ENCODE results near the gene ICOS. TPM values are rescaled to one million over a fixed set of nuclear protein-coding genes. Genes with fewer than 3 reads are reported as not detected.

Gene ICOS
- total and polyA plus RNA-seq, 9 of the 15 experiments (the other 6 are each of a cell fraction or from before 2014, with no cell fraction given): not detected

DNA sequence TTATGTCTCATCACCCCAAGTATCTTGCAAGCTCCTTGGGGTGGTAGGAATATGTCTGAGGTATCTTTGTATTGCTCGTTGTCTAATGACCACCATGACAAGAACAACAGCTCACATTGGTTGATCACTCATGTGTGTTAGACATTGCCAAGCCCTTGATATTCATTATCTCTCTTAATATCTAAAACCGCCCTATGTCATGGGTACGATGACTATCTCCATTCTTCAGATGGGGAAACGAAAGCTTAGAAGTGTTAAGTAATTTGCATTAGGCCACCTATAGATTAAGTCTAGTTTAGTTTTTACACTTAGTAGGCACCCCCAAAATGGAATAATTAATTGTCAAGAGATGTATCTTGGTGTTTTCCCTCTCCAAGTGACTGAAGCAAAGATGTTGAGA lies 57.0 kb downstream of the ICOS start:
- POLR2A ChIA-PET: no interaction called here
- DNase-seq (ENCODE audit: extremely low read depth in 1 of 4, low spot score in 3 of 4) (no peak), ATAC-seq (no peak), FAIRE-seq (no peak)
- Histone ChIP-seq H3K27ac (ENCODE audit: extremely low read depth, low read depth, low read length) (no peak overlapping the region), H3K4me1 (replicated peaks in 1 of 2; ENCODE audit: control insufficient read depth in 2 of 2, insufficient read depth in 2 of 2, low read length in 2 of 2) (no peaks in the 10 kb centered on the region), H4K20me1 (replicated peaks; ENCODE audit: control insufficient read depth, insufficient read depth, low read length) (no peaks in the 10 kb centered on the region; the same call in 1 of the 2 replicates), H3K27me3 (ENCODE audit: control insufficient read depth in 2 of 2, insufficient read depth in 2 of 2, low read length in 2 of 2) (no peaks in the 10 kb centered on the region), H3K9me3 (replicated peaks; ENCODE audit: control insufficient read depth, insufficient read depth, low read depth, low read length) (no peaks in the 10 kb centered on the region), H3K9me1 (ENCODE audit: control insufficient read depth, insufficient read depth, low read length) (no peaks in the 10 kb centered on the region), H3K36me3 (ENCODE audit: control insufficient read depth, insufficient read depth, low read length) (no peaks in the 10 kb centered on the region), H3K9ac (ENCODE audit: insufficient read depth in 1 of 2, low read depth in 2 of 2, low read length in 2 of 2) (no peak overlapping the region), H3K4me2 (ENCODE audit: insufficient read depth, low read length) (no peak overlapping the region), H3K79me2 (ENCODE audit: control insufficient read depth, insufficient read depth, low read length) (no peaks in the 10 kb centered on the region), H3K4me3 (no peak overlapping the region), H2AFZ (ENCODE audit: low read depth, low read length) (no peak overlapping the region)
- no TSS peak for BruUV-seq (replicated peaks)
- intact Hi-C loops (cut with micrococcal nuclease) (no loop called here), in situ Hi-C loops (cut with MboI) (no loop called here)
- WGBS (ENCODE audit: insufficient coverage, low coverage, missing lambda C conversion rate): 2% methylated on average over 4 of the region's 4 CpGs
- CTCF ChIA-PET (ENCODE audit: low intra/inter-chr PET ratio): no interaction called here
- TF ChIP-seq CBX1 (IDR thresholded peaks at IDR 0.05; ENCODE audit: low read depth) (no peak), ZNF165 (CRISPR knock-in tag; IDR thresholded peaks at IDR 0.05; ENCODE audit: borderline replicate concordance) (no peak), NR2C1 (IDR thresholded peaks at IDR 0.05) (no peak), NR2C1 (tag; IDR thresholded peaks at IDR 0.05) (no peak), SIRT6 (IDR thresholded peaks at IDR 0.05; ENCODE audit: low read depth, low read length) (no peak), CBX2 (IDR thresholded peaks at IDR 0.05; ENCODE audit: insufficient read depth, low read length, poor library complexity, severe bottlenecking) (no peak), MECOM (CRISPR knock-in tag; IDR thresholded peaks at IDR 0.05) (no peak), ZFP30 (CRISPR knock-in tag; IDR thresholded peaks at IDR 0.05; ENCODE audit: borderline replicate concordance) (no peak), SAP30 (IDR thresholded peaks at IDR 0.05; ENCODE audit: borderline replicate concordance, insufficient read depth, low read depth, low read length, poor library complexity, severe bottlenecking) (no peak), SMAD4 (CRISPR knock-in tag; conservative IDR thresholded peaks at IDR 0.05) (no peak), ADNP (tag; IDR thresholded peaks at IDR 0.05) (no peak)

Data from K562 (cell line).